Smooth muscle cell (in vitro differentiated cells): Measurements from ENCODE around the gene HORMAD2. TPM values are rescaled to one million over a fixed set of nuclear protein-coding genes. Genes with fewer than 3 reads are reported as not detected.
"Not testable (repeated sequence)": the region's sequence is repeated elsewhere in the genome, so short reads cannot be mapped to it uniquely, and the experiment has no call there.

ENCODE experiments used
- DNase-seq: peaks from one replicate; lab custom pipeline; 2025; ENCODE audit not compliant: unreplicated experiment; lab: John Stamatoyannopoulos, UW
- H2AFZ ChIP-seq: fragments of 200-600 bp; sonication (generic); 2 replicates; pipeline ENCODE4 v1.6.0; 2016; ENCODE audit warnings: antibody characterized with exemption, low read depth, mild to moderate bottlenecking
- H3F3A ChIP-seq: fragments of 200-600 bp; sonication (generic); 2 replicates; pipeline ENCODE4 v1.6.0; 2017; ENCODE audit warnings: antibody characterized with exemption, low read depth
- H3K27ac ChIP-seq: fragments of 200-600 bp; sonication (generic); 2 replicates; pipeline ENCODE4 v1.5.1; 2016; ENCODE audit warnings: low read depth, mild to moderate bottlenecking
- H3K27me3 ChIP-seq: fragments of 200-600 bp; sonication (generic); 2 replicates; pipeline ENCODE4 v1.6.1; 2016; ENCODE audit warnings: low read depth, mild to moderate bottlenecking
- H3K36me3 ChIP-seq: fragments of 200-600 bp; sonication (generic); 2 replicates; pipeline ENCODE4 v1.5.1; 2016; ENCODE audit warnings: low read depth
- H3K4me1 ChIP-seq: fragments of 200-600 bp; sonication (generic); 2 replicates; pipeline ENCODE4 v1.5.1; 2016; ENCODE audit warnings: low read depth
- H3K4me2 ChIP-seq: fragments of 200-600 bp; sonication (generic); 2 replicates; pipeline ENCODE4 v1.6.0; 2016; ENCODE audit warnings: mild to moderate bottlenecking
- H3K4me3 ChIP-seq: fragments of 200-600 bp; sonication (generic); 2 replicates; pipeline ENCODE4 v1.5.1; 2016; ENCODE audit warnings: mild to moderate bottlenecking
- H3K79me2 ChIP-seq: fragments of 200-600 bp; sonication (generic); 2 replicates; pipeline ENCODE4 v1.6.0; 2016; ENCODE audit warnings: low read depth, mild to moderate bottlenecking
- H3K9ac ChIP-seq: fragments of 200-600 bp; sonication (generic); 2 replicates; pipeline ENCODE4 v1.6.0; 2016; ENCODE audit warnings: low read depth
- H3K9me3 ChIP-seq: fragments of 200-600 bp; sonication (generic); replicated peaks from 2 replicates; pipeline ENCODE4 v1.5.1; 2016; ENCODE audit warnings: low read depth
- H4K20me1 ChIP-seq: fragments of 200-600 bp; sonication (generic); 2 replicates; pipeline ENCODE4 v1.6.0; 2016; ENCODE audit warnings: low read depth
- WGBS: methylation state at CpG from one replicate; pipeline ENCODE4 v1.1.7; 2016; ENCODE audit warnings: low lambda C conversion rate; 5-methylcytosine and 5-hydroxymethylcytosine counted together
- polyA plus RNA-seq: library from polyadenylated mRNA; unstranded; fragments of >200 nt; fragmentation: Nextera tagmentation; extraction: Ambion mirVana; gene quantifications from 2 replicates; pipeline ENCODE4 v1.2.1, GENCODE V29; 2016
- total RNA-seq: library from RNA; depleted of rRNA; stranded (reverse); fragments of >200 nt; gene quantifications from 2 replicates; pipeline ENCODE4 v1.2.3, GENCODE V29; 2014
- TF ChIP-seq, protein P1 (sequence below): fragments of 200-600 bp; sonication (generic); IDR thresholded peaks from 2 replicates; pipeline ENCODE4 v1.5.1; 2017; ENCODE audit warnings: borderline replicate concordance, mild to moderate bottlenecking, antibody characterized with exemption; ENCODE audit not compliant: insufficient read depth, poor library complexity, severe bottlenecking

HORMAD2 gene
- total and polyA plus RNA-seq, 2 experiments from 2014 or later: 1.4 TPM; not detected in 1

DNA sequence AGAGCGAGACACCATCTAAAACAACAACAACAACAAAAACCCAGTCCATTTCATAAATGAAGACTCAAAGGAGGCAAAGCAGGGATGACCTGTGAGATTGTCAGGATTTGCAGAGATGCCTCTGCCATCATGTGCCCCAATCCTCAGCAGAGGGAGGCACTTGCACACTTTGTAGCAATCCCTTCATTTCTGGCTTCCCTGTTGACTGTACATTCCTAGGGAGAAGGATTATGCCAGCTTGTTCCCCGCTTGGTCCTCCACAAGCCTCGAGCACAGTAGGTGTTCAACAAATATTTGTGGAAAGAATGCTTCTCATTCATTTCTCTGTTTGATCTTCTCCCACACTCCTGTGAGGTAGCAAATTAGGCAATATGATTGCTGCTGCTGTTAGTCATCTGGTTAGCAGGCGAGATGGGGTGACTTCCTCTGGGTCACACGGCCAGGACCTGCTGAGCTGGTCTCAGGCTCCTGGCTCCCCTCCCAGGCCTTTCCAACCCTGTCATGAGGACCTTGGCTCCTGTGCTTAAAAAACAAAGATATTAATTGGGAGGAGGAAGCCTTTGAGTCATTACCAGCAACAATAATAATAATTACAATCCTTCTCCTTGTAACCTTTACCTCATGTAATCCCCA, 132.2 kb downstream of the HORMAD2 start:
- WGBS: 22% methylated on average over 5 of the region's 5 CpGs
- no peak for DNase-seq
- Histone ChIP-seq H2AFZ (no peak overlapping the region), H3K27ac (peak overlapping the region; percentile 99), H3K4me3 (no peak overlapping the region), H3K79me2 (no peaks in the 10 kb centered on the region), H3K9ac (peak overlapping the region; percentile 1), H3K27me3 (no peaks in the 10 kb centered on the region), H3K36me3 (no peaks in the 10 kb centered on the region), H4K20me1 (no peaks in the 10 kb centered on the region), H3K9me3 (no peaks in the 10 kb centered on the region), H3K4me2 (no peak overlapping the region), H3F3A (peaks cover 40% of the 10 kb centered on the region), H3K4me1 (peaks cover 1% of the 10 kb centered on the region)
- TF ChIP-seq, protein P1, sequence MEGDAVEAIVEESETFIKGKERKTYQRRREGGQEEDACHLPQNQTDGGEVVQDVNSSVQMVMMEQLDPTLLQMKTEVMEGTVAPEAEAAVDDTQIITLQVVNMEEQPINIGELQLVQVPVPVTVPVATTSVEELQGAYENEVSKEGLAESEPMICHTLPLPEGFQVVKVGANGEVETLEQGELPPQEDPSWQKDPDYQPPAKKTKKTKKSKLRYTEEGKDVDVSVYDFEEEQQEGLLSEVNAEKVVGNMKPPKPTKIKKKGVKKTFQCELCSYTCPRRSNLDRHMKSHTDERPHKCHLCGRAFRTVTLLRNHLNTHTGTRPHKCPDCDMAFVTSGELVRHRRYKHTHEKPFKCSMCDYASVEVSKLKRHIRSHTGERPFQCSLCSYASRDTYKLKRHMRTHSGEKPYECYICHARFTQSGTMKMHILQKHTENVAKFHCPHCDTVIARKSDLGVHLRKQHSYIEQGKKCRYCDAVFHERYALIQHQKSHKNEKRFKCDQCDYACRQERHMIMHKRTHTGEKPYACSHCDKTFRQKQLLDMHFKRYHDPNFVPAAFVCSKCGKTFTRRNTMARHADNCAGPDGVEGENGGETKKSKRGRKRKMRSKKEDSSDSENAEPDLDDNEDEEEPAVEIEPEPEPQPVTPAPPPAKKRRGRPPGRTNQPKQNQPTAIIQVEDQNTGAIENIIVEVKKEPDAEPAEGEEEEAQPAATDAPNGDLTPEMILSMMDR: no peak

DNA sequence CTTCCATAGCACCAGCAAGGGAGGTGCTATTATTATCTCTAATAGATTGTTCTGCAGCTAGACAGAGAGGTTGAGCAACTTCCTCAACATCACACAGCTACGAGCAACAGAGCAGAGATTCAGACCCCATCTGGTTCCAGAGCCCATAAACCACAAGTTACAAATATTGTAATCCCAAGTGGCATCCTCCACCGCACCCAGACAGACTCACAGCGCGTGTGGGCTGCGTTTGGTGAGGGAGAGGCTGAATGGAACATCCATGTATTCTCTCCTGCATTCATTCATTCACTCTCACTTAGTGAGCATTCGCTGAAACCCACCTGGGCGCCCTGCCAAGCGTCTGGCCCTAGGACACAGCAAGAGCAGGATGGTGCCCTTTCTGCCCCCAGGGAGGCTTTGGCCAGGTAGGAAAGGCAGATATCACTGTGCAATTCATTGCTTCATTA, 132.8 kb downstream of the HORMAD2 start:
- Histone ChIP-seq H3K27ac (peak overlapping the region; percentile 99), H3K79me2 (no peaks in the 10 kb centered on the region), H3K27me3 (no peaks in the 10 kb centered on the region), H3K4me3 (no peak overlapping the region), H3K4me1 (no peaks in the 10 kb centered on the region), H3F3A (peaks cover 35% of the 10 kb centered on the region), H3K36me3 (no peaks in the 10 kb centered on the region), H2AFZ (no peak overlapping the region), H3K4me2 (no peak overlapping the region), H4K20me1 (no peaks in the 10 kb centered on the region), H3K9me3 (no peaks in the 10 kb centered on the region), H3K9ac (no peak overlapping the region)
- TF ChIP-seq, protein P1: no peak
- 32% methylated on average over 8 of the region's 8 CpGs for WGBS
- DNase-seq: no peak

DNA sequence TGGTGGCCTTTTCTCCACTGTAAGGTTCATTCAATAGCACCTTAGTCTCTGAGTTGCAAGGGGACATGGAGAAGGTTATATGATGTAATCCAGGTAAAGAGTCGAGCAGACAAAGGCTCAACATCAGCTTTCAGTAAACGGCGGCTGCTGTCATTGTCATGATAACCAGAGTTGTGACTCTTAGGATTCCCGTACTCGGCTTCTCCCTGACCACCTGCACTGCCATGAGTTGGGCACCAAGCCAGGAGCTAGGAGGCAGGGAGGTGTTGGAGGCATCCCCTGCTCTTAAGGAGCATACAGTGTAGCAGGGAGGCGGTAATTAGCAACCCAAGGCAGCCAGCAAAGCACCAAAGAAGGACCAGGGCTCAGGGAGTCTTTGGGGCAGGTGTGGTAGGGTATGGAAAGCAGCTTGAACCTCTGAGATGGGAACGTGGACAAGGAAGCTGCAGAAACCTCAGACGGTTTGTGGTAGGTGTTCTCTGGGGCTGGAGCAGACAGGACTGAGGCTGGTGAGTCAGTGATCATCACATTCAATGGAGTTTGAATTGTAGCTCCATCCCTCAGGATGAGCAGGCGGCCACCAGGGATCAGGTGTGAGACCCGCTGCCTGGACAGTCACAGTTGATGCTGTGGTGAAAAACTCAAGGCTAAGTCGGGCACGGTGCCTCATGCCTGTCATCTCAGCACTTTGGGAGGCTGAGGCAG, 134.6 kb downstream of the HORMAD2 start:
- Histone ChIP-seq H4K20me1 (no peaks in the 10 kb centered on the region), H3K27ac (no peak overlapping the region), H3K9me3 (no peaks in the 10 kb centered on the region), H3F3A (peaks cover 19% of the 10 kb centered on the region), H3K27me3 (no peaks in the 10 kb centered on the region), H3K4me1 (no peaks in the 10 kb centered on the region), H3K79me2 (no peaks in the 10 kb centered on the region), H3K4me3 (no peak overlapping the region), H3K36me3 (no peaks in the 10 kb centered on the region), H3K9ac (no peak overlapping the region), H3K4me2 (no peak overlapping the region), H2AFZ (no peak overlapping the region)
- WGBS: 72% methylated on average over 12 of the region's 12 CpGs
- TF ChIP-seq, protein P1: no peak
- no peak for DNase-seq

DNA sequence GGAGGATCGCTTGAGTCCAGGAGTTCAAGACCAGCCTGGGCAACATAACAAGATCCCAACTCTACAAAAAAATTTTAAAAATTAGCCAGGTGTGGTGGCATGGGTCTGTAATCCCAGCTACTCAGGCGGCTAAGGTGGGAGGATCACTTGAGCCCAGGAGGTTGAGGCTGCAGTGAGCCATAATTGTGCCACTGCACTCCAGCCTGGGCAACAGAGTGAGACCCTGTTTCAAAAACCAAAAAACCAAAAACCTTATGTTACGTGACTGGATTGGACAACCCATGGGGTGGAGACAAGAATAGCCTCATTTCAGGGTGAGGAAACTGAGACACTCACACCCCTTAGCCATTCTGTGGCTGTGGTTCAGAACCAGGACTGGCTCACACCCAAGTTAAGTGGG, 136.0 kb downstream of the HORMAD2 start:
- H3K4me3 ChIP-seq, H3K27ac ChIP-seq, H3K9ac ChIP-seq, H4K20me1 ChIP-seq, DNase-seq, H3K4me1 ChIP-seq, H3K79me2 ChIP-seq, H3K9me3 ChIP-seq, H3F3A ChIP-seq, H2AFZ ChIP-seq, H3K36me3 ChIP-seq, H3K4me2 ChIP-seq, H3K27me3 ChIP-seq: not testable (repeated sequence)
- 92% methylated on average over 3 of the region's 3 CpGs for WGBS
